GM12878 (cell line): ENCODE measurements around the gene NXPE4. TPM values are rescaled to one million over a fixed set of nuclear protein-coding genes. Genes with fewer than 3 reads are reported as not detected.

ENCODE experiments used
- BMI1 ChIP-seq: fragments of 450-650 bp; IDR thresholded peaks from 2 replicates; pipeline ENCODE4 v1.6.1; 2016; ENCODE audit warnings: mild to moderate bottlenecking, moderate library complexity, borderline replicate concordance
- CEBPB ChIP-seq, 2 experiments: fragments of 150-350 bp in 1 of 2; IDR thresholded peaks; 2 replicates each; pipeline ENCODE4 v1.6.1; 2012 to 2014; ENCODE audit warnings: low read depth in 2 of 2, low read length in 2 of 2, borderline replicate concordance in 1 of 2, inconsistent platforms in 1 of 2
- RAD21 ChIP-seq: IDR thresholded peaks from 2 replicates; pipeline ENCODE4 v1.6.1; 2011; ENCODE audit warnings: mild to moderate bottlenecking, low read depth, low read length, moderate library complexity; ENCODE audit not compliant: insufficient read depth
- ZBED1 ChIP-seq: IDR thresholded peaks from 2 replicates; pipeline ENCODE4 v1.6.1; 2016; ENCODE audit warnings: borderline replicate concordance
- ZNF217 ChIP-seq: fragments of 450-650 bp; IDR thresholded peaks from 2 replicates; pipeline ENCODE4 v1.6.1; 2017; ENCODE audit warnings: antibody characterized with exemption, mild to moderate bottlenecking
- ZNF687 ChIP-seq: fragments of 450-650 bp; IDR thresholded peaks from 2 replicates; pipeline ENCODE4 v1.6.1; 2017; ENCODE audit warnings: mild to moderate bottlenecking, moderate library complexity
- polyA plus RNA-seq, 11 experiments: library from polyadenylated mRNA; depleted of rRNA in 4 of 11; unstranded in 6 of 11; stranded (reverse) in 5 of 11; fragments of >200 nt; fragmentation: Nextera tagmentation in 4 of 11; fragmentation: Illumina TruSeq in 1 of 11; extraction: Ambion mirVana in 4 of 11; extraction: Trizol in 1 of 11; gene quantifications; 1 replicate in 1 of 11; 2 replicates in 10 of 11; pipeline versions ENCODE4 v1.2.1 to v1.2.3, GENCODE V29; 2011 to 2016; ENCODE audit warnings: inconsistent platforms in 2 of 11, missing spikeins in 2 of 11, low read depth in 1 of 11
- total RNA-seq, 4 experiments: library from RNA; depleted of rRNA in 3 of 4; stranded (reverse); fragments of >200 nt in 3 of 4; fragmentation: Illumina TruSeq in 1 of 4; extraction: Trizol in 1 of 4; gene quantifications; 2 replicates each; pipeline versions ENCODE4 v1.2.1 to v1.2.3, GENCODE V29; 2013 to 2021
- TF ChIP-seq, protein P1 (sequence below): fragments of 450-650 bp; formaldehyde crosslinking; IDR thresholded peaks from 2 replicates; pipeline ENCODE4 v1.4.0; 2020; ENCODE audit warnings: mild to moderate bottlenecking, moderate library complexity

NXPE4 gene
- total and polyA plus RNA-seq, 10 of the 15 experiments (the other 5 are each of a cell fraction or from before 2014, with no cell fraction given) = not detected

- TF ChIP-seq RAD21 (no peak), CEBPB (IDR thresholded peaks at IDR 0.05; ENCODE audit: borderline replicate concordance in 1 of 2, low read depth in 2 of 2, low read length in 2 of 2) (no peak), ZBED1 (peak; percentile 45; the same call in 1 of the 2 replicates), ZNF687 (peak; percentile 31; the same call in 1 of the 2 replicates), ZNF217 (peak; percentile 79), BMI1 (peak; percentile 89)
- TF ChIP-seq, protein P1, sequence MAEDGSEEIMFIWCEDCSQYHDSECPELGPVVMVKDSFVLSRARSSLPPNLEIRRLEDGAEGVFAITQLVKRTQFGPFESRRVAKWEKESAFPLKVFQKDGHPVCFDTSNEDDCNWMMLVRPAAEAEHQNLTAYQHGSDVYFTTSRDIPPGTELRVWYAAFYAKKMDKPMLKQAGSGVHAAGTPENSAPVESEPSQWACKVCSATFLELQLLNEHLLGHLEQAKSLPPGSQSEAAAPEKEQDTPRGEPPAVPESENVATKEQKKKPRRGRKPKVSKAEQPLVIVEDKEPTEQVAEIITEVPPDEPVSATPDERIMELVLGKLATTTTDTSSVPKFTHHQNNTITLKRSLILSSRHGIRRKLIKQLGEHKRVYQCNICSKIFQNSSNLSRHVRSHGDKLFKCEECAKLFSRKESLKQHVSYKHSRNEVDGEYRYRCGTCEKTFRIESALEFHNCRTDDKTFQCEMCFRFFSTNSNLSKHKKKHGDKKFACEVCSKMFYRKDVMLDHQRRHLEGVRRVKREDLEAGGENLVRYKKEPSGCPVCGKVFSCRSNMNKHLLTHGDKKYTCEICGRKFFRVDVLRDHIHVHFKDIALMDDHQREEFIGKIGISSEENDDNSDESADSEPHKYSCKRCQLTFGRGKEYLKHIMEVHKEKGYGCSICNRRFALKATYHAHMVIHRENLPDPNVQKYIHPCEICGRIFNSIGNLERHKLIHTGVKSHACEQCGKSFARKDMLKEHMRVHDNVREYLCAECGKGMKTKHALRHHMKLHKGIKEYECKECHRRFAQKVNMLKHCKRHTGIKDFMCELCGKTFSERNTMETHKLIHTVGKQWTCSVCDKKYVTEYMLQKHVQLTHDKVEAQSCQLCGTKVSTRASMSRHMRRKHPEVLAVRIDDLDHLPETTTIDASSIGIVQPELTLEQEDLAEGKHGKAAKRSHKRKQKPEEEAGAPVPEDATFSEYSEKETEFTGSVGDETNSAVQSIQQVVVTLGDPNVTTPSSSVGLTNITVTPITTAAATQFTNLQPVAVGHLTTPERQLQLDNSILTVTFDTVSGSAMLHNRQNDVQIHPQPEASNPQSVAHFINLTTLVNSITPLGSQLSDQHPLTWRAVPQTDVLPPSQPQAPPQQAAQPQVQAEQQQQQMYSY (CRISPR knock-in tag) = peak; percentile 80
Observed at GRCh38 chr11:114607753-114608459, 12.3 kb upstream of the NXPE4 start (continued).
